HEK293 (cell line): ENCODE data around the gene ELAPOR2.

Experiments used
- CTCF ChIA-PET: fragments of 350-600 bp; formaldehyde crosslinking; extraction: SDS; loops from one replicate; lab custom pipeline; 2021; ENCODE audit warnings: antibody characterized with exemption; lab: Yijun Ruan, JAX
- POLR2A ChIA-PET: fragments of 300-600 bp; formaldehyde crosslinking; extraction: SDS; loops from one replicate; lab custom pipeline; 2020; ENCODE audit warnings: antibody characterized with exemption, inconsistent platforms; lab: Yijun Ruan, JAX
- H3K27ac ChIP-seq: fragments of 200-500 bp; sonication (Bioruptor generic); 2 replicates; pipeline ENCODE4 v1.5.1; 2014; ENCODE audit warnings: low read depth, low read length, control low read depth, inconsistent platforms; ENCODE audit errors: extremely low read depth
- H3K36me3 ChIP-seq, 2 experiments: fragments of 200-500 bp in 1 of 2; sonication (Bioruptor generic) in 1 of 2; 1 replicate in 1 of 2; 2 replicates in 1 of 2; pipeline ENCODE4 v1.5.1; 2014 to 2017; ENCODE audit warnings: inconsistent platforms in 2 of 2, low read length in 2 of 2; ENCODE audit not compliant: control insufficient read depth in 2 of 2, insufficient read depth in 1 of 2
- H3K4me1 ChIP-seq: fragments of 200-500 bp; sonication (Bioruptor generic); 2 replicates; pipeline ENCODE4 v1.5.1; 2014; ENCODE audit warnings: mild to moderate bottlenecking, low read length, inconsistent platforms; ENCODE audit not compliant: control insufficient read depth, insufficient read depth
- H3K4me3 ChIP-seq: 2 replicates; pipeline ENCODE4 v1.5.1; 2011; ENCODE audit warnings: low read depth, mild to moderate bottlenecking, control low read depth, low read length, moderate library complexity
- H3K9me3 ChIP-seq: fragments of 200-500 bp; sonication (Bioruptor generic); 2 replicates; pipeline ENCODE4 v1.5.1; 2014; ENCODE audit warnings: low read depth, low read length, inconsistent platforms; ENCODE audit not compliant: control insufficient read depth, insufficient read depth
- BCL11A ChIP-seq: fragments of 450-650 bp; formaldehyde crosslinking; IDR thresholded peaks from 2 replicates; pipeline ENCODE4 v1.5.1; 2016; ENCODE audit warnings: low read depth, missing biosample characterization, missing genetic modification characterization
- BCL6B ChIP-seq: fragments of 450-650 bp; formaldehyde crosslinking; IDR thresholded peaks from 2 replicates; pipeline ENCODE4 v1.5.1; 2017; ENCODE audit warnings: missing biosample characterization, missing genetic modification characterization
- GLIS1 ChIP-seq: fragments of 450-650 bp; formaldehyde crosslinking; IDR thresholded peaks from 2 replicates; pipeline ENCODE4 v1.5.1; 2016; ENCODE audit warnings: missing biosample characterization, missing genetic modification characterization
- KLF7 ChIP-seq: fragments of 450-650 bp; formaldehyde crosslinking; IDR thresholded peaks from 2 replicates; pipeline ENCODE4 v1.5.1; 2016; ENCODE audit warnings: missing biosample characterization, missing genetic modification characterization, borderline replicate concordance
- MYNN ChIP-seq: fragments of 450-650 bp; formaldehyde crosslinking; IDR thresholded peaks from 2 replicates; pipeline ENCODE4 v1.5.1; 2016; ENCODE audit warnings: missing biosample characterization, missing genetic modification characterization, borderline replicate concordance
- SP2 ChIP-seq: fragments of 450-650 bp; formaldehyde crosslinking; IDR thresholded peaks from 2 replicates; pipeline ENCODE4 v1.5.1; 2016; ENCODE audit warnings: missing biosample characterization, missing genetic modification characterization
- TRIM28 ChIP-seq: IDR thresholded peaks from 2 replicates; pipeline ENCODE4 v1.6.1; 2011; ENCODE audit warnings: low read length, control low read depth, borderline replicate concordance
- ZIC2 ChIP-seq: fragments of 450-650 bp; formaldehyde crosslinking; IDR thresholded peaks from 2 replicates; pipeline ENCODE4 v1.5.1; 2016; ENCODE audit warnings: missing biosample characterization, missing genetic modification characterization
- ZNF112 ChIP-seq: fragments of 450-650 bp; formaldehyde crosslinking; IDR thresholded peaks from 2 replicates; pipeline ENCODE4 v1.5.0; 2017; ENCODE audit warnings: missing biosample characterization, missing genetic modification characterization
- ZNF138 ChIP-seq: fragments of 450-650 bp; formaldehyde crosslinking; IDR thresholded peaks from 2 replicates; pipeline ENCODE4 v1.5.1; 2016; ENCODE audit warnings: missing biosample characterization, missing genetic modification characterization, borderline replicate concordance
- ZNF146 ChIP-seq: fragments of 450-650 bp; formaldehyde crosslinking; IDR thresholded peaks from 2 replicates; pipeline ENCODE4 v1.5.1; 2016; ENCODE audit warnings: missing biosample characterization, missing genetic modification characterization
- ZNF174 ChIP-seq: fragments of 450-650 bp; formaldehyde crosslinking; IDR thresholded peaks from 2 replicates; pipeline ENCODE4 v1.5.0; 2017; ENCODE audit warnings: missing biosample characterization, mild to moderate bottlenecking, missing genetic modification characterization
- ZNF23 ChIP-seq: fragments of 450-650 bp; formaldehyde crosslinking; IDR thresholded peaks from 2 replicates; pipeline ENCODE4 v1.5.1; 2016; ENCODE audit warnings: missing biosample characterization, missing genetic modification characterization, borderline replicate concordance
- ZNF292 ChIP-seq: fragments of 450-650 bp; formaldehyde crosslinking; IDR thresholded peaks from 2 replicates; pipeline ENCODE4 v1.5.1; 2016; ENCODE audit warnings: low read depth, missing biosample characterization, missing genetic modification characterization, borderline replicate concordance
- ZNF302 ChIP-seq: fragments of 450-650 bp; formaldehyde crosslinking; IDR thresholded peaks from 2 replicates; pipeline ENCODE4 v1.5.1; 2016; ENCODE audit warnings: missing biosample characterization, missing genetic modification characterization, low read depth
- ZNF335 ChIP-seq: fragments of 450-650 bp; formaldehyde crosslinking; conservative IDR thresholded peaks from 2 replicates; pipeline ENCODE4 v1.5.1; 2016; ENCODE audit warnings: missing biosample characterization, missing genetic modification characterization
- ZNF341 ChIP-seq: fragments of 450-650 bp; formaldehyde crosslinking; IDR thresholded peaks from 2 replicates; pipeline ENCODE4; 2016; ENCODE audit warnings: low read depth, missing biosample characterization, missing genetic modification characterization
- ZNF362 ChIP-seq: fragments of 450-650 bp; formaldehyde crosslinking; IDR thresholded peaks from 2 replicates; pipeline ENCODE4 v1.5.1; 2016; ENCODE audit warnings: missing biosample characterization, missing genetic modification characterization
- ZNF449 ChIP-seq: fragments of 450-650 bp; formaldehyde crosslinking; IDR thresholded peaks from 2 replicates; pipeline ENCODE4 v1.5.1; 2017; ENCODE audit warnings: missing biosample characterization, mild to moderate bottlenecking, missing genetic modification characterization, moderate library complexity
- ZNF513 ChIP-seq: fragments of 450-650 bp; IDR thresholded peaks from 2 replicates; pipeline ENCODE4 v1.5.1; 2018; ENCODE audit warnings: missing biosample characterization, missing genetic modification characterization
- ZNF571 ChIP-seq: fragments of 450-650 bp; formaldehyde crosslinking; IDR thresholded peaks from 2 replicates; pipeline ENCODE4 v1.5.0; 2017; ENCODE audit warnings: missing biosample characterization, missing genetic modification characterization
- ZNF701 ChIP-seq: fragments of 450-650 bp; formaldehyde crosslinking; IDR thresholded peaks from 2 replicates; pipeline ENCODE4 v1.5.1; 2016; ENCODE audit warnings: missing biosample characterization, missing genetic modification characterization
- ZNF776 ChIP-seq: fragments of 450-650 bp; formaldehyde crosslinking; IDR thresholded peaks from 2 replicates; pipeline ENCODE4 v1.5.0; 2017; ENCODE audit warnings: missing biosample characterization, missing genetic modification characterization, borderline replicate concordance
- ZNF777 ChIP-seq: fragments of 450-650 bp; formaldehyde crosslinking; IDR thresholded peaks from 2 replicates; pipeline ENCODE4 v1.5.1; 2017; ENCODE audit warnings: missing biosample characterization, missing genetic modification characterization, borderline replicate concordance
- ZSCAN16 ChIP-seq: fragments of 450-650 bp; formaldehyde crosslinking; IDR thresholded peaks from 2 replicates; pipeline ENCODE4 v1.5.1; 2016; ENCODE audit warnings: missing biosample characterization, missing genetic modification characterization
- TF ChIP-seq, protein P1 (sequence below): fragments of 450-650 bp; formaldehyde crosslinking; IDR thresholded peaks from 2 replicates; pipeline ENCODE4; 2016; ENCODE audit warnings: missing biosample characterization, missing genetic modification characterization

Gene ELAPOR2

GRCh38 chr7:87067788-87068187, 8.3 kb upstream of the ELAPOR2 start (continued):
- TF ChIP-seq, protein P1, sequence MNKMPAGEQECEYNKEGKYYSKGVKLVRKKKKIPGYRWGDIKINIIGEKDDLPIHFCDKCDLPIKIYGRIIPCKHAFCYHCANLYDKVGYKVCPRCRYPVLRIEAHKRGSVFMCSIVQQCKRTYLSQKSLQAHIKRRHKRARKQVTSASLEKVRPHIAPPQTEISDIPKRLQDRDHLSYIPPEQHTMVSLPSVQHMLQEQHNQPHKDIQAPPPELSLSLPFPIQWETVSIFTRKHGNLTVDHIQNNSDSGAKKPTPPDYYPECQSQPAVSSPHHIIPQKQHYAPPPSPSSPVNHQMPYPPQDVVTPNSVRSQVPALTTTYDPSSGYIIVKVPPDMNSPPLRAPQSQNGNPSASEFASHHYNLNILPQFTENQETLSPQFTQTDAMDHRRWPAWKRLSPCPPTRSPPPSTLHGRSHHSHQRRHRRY (tag by site-specific recombination) = no peak

DNA sequence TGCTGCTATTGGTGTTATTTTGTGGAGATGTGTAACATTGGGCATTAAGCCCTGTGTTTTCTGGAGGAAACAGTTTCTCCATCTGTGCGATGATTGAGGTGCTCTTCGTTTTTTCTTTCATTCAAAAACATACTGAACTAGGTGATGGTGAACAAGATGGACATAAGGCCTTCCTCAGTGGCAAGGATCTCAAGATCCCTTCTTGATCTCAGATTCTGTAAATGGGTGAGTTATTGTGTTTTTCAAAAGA, 759 bp upstream of the ELAPOR2 start:
- peak overlapping the region; percentile 64 for H3K4me3 ChIP-seq
- peak overlapping the region; percentile 30; the same call in 1 of the 2 replicates for H3K27ac ChIP-seq
- H3K36me3 ChIP-seq = no peaks in the 10 kb centered on the region
- TF ChIP-seq ZNF449 (tag by site-specific recombination) (no peak), ZNF335 (peak; percentile 52)
- H3K4me1 ChIP-seq = no peaks in the 10 kb centered on the region; the same call in 1 of the 2 replicates
- CTCF ChIA-PET = interaction anchor here (0.6 to 1.7 kb wide), 5 partner anchors 15 to 114 kb away, joined by 3 to 14 read pairs (median 4); no protein-coding TSS in a partner anchor
- POLR2A ChIA-PET = interaction anchor here (0.8 to 2.3 kb wide), 4 partner anchors 68 to 92 kb away, joined by 3 to 16 read pairs (median 5); partner anchors contain the start of gene DMTF1
- H3K9me3 ChIP-seq = no peaks in the 10 kb centered on the region

DNA sequence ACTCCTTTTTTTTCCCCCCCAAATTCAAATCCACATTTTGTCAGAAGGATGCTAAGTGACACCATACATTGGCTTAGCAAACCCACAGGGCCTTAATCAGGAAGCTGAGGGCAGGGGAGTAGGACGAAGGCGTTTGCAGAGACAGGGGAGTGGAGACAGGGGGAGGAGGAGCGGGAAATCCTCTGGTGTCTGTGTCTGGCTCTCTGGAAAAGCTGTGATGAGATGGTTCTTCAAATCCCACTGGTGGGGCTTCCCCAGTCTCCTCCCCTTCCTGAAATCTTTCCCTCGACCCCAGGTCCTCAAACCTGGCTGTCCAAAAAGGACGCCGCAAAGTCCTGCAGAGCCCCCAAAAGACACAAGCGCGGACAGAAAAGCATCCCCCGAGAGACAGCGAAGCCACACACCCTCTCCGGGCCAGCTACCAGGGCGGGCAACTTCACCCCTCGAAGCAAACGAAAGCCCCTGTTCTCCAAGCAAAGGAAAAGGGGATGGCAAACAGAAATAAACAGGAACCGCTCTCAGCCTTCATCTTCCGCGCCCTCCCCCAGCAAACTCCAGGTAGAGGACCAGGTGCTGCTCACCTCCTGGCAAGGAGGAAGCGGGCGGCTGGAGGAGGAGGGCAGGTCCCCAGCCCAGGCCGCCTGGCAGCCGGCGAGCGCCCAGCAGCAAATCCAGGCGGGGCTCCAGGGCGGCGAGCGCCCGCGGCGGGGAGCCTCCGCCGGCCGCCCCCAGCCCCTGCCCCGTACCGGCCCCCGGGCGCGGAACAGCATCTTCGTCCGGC, 520 bp downstream of the ELAPOR2 start:
- ChIA-PET CTCF (interaction anchor here (0.7 to 1.7 kb wide), 3 partner anchors 55 to 122 kb away, joined by 3 to 14 read pairs (median 4); no protein-coding TSS in a partner anchor), POLR2A (interaction anchor here (1.1 to 2.3 kb wide), 3 partner anchors 69 to 161 kb away, joined by 5 to 16 read pairs (median 5); partner anchors contain the start of genes DMTF1 and TMEM243)
- Histone ChIP-seq H3K36me3 (no peaks in the 10 kb centered on the region), H3K4me1 (no peaks in the 10 kb centered on the region; the same call in 1 of the 2 replicates), H3K27ac (no peak overlapping the region; the same call in 1 of the 2 replicates), H3K9me3 (no peaks in the 10 kb centered on the region), H3K4me3 (peak overlapping the region; percentile 64)
- TF ChIP-seq ZNF362 (tag by site-specific recombination) (no peak), BCL6B (tag by site-specific recombination) (no peak), ZNF138 (tag by site-specific recombination) (no peak), ZNF701 (no peak), ZSCAN16 (tag by site-specific recombination) (no peak), KLF7 (tag by site-specific recombination) (no peak), ZNF112 (tag by site-specific recombination) (no peak), MYNN (tag by site-specific recombination) (no peak), ZNF302 (no peak), ZNF571 (tag by site-specific recombination) (no peak), ZNF23 (tag by site-specific recombination) (no peak), ZNF292 (tag by site-specific recombination) (no peak), TRIM28 (no peak), ZNF341 (tag by site-specific recombination) (peak; percentile 56; the same call in 1 of the 2 replicates), BCL11A (no peak), ZNF174 (tag by site-specific recombination) (no peak), ZNF776 (tag by site-specific recombination) (no peak), ZNF146 (tag by site-specific recombination) (no peak), SP2 (tag by site-specific recombination) (peak; percentile 37; the same call in 1 of the 2 replicates), GLIS1 (tag by site-specific recombination) (no peak), ZNF513 (tag by site-specific recombination) (no peak), ZNF335 (peak; percentile 88), ZIC2 (tag by site-specific recombination) (no peak), ZNF777 (tag by site-specific recombination) (no peak)
